GM18868 (cell line): ENCODE data around the gene RHBDD3.
"Not testable (repeated sequence)": the region's sequence is repeated elsewhere in the genome, so short reads cannot be mapped to it uniquely, and the experiment has no call there.

Source experiments
- ATAC-seq: cut with Tn5 transposase; IDR thresholded peaks from one replicate; pipeline ENCODE4 v1.9.1; 2021; ENCODE audit warnings: mild to moderate bottlenecking, moderate library complexity; ENCODE audit not compliant: unreplicated experiment

RHBDD3 gene

DNA sequence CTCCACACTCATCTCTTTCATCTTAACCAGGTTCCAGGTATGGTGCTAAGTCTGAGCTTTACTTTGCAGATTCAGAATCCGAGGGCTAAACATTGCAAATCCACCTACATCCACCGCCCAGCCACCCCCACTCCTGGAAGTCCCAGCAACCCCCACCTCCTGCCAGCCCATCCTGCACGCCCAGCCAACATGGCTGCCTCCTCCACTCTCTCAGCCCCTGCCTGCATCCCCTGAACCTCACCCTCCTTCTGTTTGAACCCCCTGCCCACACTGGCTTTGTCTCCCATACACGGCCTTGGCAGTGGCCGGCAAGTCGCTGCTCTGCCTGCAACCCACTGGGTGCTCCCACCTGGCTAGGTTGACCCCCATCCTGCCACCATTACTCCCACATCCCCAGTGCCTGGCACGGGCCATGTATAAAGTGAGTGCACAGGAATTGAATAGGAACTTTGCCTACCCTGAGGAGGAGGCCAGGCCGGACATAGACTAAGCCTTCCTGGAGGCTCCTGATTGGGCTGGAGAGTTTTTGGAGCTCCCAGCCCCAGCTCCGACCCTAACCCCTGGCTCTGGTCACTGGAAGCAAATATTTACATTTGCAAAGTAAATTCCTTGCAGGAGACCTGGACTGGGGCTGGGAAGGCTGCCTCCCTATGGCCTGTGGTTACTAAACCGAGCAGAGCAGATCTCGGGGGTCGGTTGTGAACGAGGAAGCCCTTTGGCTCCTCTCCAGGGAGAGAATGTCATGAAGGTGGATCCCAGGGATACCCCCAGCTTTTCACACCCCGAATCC is 47.7 kb downstream of the RHBDD3 start:
- no peak for ATAC-seq

DNA sequence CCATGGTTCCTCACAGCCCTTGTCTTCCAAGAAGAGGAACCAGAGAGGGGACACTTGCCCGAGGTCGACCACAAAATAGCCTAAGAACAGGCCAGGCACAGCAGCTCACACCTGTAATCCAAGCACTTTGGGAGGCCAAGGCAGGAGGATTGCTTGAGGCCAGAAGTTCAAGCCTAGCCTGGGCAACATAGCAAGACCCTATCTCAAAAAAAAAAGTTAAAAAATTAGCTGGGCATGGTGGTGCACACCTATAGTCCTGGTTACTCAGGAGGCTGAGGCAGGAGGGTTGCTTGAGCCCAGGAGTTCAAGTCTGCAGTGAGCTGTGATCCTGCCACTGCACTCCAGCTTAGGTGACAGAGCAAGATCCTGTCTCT is 48.4 kb downstream of the RHBDD3 start:
- ATAC-seq, result not testable (repeated sequence)

DNA sequence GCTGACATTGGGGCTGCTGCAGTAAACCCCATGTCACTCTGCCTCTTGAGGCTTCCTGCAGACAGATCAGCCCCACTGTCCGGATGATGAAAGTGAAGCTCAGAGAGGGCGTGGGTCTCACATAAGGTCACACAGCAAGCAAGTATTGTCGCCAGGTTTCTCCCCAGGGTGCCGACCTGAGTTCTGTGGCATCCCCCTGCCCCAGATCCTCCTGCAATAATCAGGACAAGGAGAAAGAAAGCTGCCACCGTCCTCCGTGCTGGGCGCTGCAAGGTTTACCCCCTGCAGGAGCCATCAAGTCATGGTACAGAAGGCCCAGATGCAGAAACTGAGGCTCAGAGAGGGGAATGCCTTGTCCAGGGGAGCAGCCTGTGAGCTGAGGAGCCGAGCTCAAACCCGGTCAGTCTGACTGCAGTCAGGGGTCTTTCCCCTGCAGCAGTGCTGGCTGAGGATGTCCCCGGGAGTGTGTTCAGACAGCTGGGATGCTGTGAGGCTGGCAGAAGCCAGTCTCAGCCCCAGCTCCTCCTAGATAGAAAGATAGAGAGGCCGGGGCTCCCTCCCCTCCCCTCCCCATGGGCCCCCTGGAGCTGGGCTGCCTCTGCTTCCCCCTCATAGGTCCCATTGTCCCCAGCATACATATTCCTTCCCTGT is 48.9 kb downstream of the RHBDD3 start:
- ATAC-seq, result no peak

DNA sequence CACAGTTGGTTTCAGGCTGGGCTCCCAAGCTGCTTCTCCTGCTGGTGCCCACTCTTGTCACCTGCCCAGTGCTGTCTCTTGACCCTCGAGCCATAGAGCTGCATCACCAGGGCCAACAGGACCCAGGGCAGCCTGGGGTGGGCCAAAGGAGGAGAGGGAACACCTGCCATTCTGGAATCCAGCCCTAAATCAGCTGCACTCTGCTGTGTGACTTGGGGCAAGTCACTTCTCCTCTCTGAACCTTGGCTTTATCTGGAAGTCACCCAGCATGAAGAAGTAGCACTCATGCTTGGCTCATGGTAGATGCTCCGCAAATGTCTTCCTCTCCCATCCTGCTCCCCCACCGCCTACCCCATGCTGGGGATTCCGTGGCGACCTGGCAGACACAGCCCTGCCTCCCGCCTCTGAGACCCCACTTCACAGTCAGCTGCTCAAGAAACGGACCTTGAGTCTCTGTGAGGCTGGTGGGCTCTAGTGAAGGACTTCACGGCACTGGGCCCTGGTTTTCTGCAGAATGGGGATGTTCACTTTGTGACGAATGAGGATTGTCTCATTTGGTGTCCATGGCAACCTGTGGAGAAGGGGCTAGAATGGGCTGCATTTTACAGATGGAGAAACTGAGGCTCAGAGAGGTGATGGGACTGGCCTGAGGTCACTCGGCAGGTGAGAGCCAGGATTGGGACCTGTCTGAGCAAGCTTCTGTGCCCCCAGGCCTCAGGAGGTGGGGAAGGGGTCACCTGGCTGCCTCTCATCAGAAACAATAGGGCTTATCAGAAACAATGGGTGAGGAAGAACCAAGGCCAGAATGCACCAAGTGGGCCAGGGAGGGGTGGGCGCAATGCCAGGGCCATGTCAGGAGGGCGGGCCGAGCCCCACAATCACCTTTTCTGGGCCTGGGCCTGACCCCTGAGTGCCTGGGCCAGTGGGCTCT is 49.7 kb downstream of the RHBDD3 start:
- ATAC-seq, result no peak

DNA sequence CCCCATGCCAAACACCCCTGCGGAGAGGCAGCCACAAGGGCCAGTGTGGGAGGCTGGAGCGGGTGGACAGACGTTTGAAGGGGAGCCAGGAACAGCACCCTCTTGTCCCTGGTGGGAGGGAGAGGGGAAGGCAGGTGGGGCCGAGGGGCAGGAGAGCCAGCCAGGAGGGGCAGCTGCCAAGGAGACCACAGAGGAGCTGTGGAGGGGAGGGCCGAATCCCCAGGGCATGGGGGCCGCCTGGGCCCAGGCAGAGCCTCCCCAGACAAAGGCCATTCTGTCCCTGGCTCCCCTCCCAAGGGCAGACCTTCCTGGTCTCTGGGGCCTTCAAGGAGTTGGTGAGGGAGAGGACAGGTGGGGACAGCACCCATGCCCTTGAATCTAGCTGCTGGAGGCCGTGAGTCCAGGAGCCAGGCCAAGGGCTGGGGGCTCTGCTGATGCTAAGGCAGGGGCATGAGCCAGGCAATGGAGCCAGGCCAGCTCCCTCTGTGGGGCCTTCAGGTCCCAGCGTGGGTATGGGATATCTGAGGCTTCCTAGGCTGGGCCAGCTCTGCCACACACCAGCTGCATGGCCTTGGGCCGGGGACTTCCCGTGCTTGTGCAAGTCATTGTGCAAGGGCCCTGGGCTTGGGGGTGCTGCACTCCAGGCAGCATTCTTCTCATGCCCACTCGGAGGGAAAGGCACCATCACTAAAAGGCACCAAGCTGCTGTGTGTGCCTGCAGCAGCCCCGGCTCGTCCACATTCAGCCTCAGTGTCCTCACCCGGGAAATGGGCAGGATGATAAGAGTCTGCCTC is 50.7 kb downstream of the RHBDD3 start:
- no peak for ATAC-seq

DNA sequence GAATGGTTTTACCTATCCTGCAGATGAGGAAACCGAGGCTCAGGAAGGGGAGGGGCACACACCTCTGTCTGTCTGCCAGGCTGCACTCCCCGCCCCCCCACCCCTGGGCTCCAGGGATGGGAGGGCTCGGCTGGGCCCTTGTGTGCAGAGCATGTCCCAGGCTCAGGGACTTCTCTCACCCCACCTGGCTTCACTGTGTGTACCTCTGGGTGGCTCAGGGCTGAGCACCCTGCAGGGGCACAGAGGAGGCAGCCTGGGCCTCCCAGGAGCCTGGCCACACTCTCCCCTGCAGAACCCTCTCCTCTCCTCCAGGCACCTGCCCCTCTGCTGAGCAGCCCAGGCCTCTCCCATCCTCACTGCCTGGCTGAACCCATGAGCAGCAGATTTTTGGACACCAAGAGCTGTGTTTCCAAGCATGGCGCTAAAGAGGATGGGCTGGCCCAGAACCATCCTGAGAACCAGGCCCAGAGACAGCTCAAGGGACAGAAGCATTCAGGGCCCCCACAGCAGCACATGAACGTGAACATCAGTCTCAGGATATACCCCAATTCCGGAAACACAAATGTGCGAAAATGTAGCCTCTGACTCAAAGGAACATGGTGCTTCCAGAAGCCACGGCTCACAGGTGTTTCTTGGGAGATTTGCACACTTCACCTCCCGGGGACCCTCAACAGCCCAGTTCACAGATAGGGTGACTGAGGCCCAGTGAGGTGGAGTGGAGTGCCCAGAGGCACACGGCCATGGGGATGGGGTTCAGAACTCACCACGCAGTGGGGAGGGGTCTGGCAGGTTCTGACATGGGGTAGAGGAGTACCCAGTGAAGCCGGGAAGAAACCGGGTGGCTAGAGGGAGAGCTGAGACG is 51.5 kb downstream of the RHBDD3 start:
- ATAC-seq, result no peak

DNA sequence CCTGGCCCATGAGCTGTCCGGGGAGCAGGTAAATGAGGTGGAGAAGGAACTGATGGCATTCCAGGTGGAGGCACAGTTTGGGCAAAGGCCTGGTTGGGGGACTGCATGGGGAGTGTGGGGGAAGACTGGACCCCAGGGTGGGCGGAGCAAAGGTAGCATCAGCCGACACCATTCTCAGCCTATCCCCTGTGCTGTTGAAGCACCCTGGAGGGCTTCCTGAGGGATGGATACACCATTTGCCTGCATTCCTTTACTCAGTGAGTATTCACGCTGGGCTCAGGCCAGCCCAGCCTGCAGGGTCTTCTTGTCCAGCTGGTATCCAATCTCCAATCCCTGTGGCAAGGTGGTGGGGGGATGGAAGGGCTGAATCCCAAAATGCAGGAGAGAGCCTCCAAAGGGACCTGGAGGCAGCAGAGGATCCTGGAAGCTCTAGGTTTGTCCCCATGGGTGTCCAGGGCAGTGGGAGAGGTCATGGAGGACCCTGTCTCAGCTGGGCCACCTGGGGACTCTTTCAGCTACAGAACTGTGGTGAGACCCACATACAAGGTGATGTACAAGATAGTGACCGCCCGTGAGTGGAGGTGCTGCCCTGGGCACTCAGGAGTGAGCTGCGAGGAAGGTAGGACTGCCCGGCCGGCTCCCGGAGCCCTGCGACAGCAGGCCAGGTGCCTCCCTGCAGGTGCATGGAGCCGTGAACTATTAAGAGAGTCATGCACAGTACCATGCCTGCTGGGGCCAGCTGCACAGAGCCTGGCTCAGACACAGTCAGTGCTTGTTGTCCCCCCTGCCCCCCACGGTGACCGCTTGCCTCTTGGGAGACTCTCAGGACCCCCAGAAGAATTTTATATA is 52.5 kb downstream of the RHBDD3 start:
- no peak for ATAC-seq

DNA sequence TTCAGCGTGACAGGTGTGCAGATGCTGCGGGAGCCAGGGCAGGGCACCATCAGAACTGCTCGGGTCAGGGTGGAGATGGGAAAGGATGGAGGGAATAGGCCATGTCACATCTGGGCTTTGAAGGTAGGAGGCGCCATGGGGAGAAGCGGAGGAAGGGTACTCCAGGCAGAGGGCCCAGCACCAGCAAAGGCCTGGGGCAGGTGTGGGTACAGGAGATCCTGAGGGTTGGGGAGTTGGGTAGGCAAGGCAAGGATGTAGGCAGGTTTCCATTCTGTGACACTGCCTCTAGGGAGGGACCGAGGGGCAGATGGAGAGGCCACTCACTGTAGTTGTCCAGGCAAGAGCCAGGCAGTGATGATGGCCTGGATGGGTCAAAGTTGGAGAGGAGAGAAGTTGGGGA is 53.5 kb downstream of the RHBDD3 start:
- ATAC-seq, result no peak

DNA sequence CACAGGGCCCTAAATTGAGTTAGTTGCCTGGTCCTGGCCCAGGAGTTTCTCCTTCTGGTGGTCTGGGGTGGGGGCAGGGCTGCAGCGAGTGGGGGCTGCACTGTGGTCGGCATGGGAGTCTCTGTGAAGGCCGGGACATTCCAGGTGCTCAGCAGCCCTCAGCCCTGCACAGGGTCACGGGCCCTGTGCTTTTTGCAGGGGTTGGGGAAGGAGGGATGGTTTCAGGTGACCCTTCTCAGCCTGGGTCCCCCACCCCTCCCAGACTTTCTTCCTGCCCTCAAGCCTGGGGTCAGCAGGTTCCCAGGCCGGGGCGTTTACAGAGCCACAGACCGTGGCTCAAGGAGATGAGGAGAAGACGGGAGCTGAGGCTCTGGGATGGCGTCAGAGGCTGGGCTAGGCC is 54.3 kb downstream of the RHBDD3 start:
- ATAC-seq, result no peak

DNA sequence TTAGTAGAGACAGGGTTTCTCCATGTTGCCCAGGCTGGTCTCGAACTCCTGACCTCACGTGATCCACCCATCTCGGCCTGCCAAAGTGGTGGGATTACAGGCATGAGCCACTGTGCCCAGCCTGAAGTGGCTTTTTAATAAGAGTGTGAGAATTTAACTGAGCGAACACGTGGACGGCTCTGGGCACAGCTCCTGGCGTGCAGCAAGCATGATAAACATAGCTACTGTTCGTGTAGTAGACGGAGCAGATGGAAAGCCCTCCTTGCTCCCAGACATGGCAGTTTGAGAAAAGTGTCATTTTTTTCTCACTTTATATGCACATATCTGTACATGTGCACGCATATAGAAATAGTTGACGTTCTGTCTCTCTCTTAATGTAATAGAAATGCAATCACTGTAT is 55.0 kb downstream of the RHBDD3 start:
- ATAC-seq, result no peak

DNA sequence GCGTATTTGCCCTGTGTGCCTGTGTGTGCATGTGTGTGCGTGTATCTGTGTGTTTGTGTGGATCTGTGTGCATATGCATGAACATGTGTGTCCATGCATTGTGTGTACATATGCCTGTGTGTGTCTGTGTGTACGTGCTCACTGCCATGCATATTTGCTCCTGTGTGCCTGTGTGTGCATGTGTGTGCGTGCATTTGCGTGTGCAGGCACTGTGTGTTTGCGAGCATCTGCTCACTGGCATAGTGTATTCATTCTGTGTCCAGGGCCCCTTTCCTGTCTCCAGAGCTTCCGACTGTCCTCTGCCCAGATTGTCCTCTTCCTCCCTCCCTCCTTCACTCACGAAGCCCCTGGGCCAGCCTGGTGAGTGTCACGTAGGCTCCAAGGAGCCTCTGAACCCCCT is 56.3 kb downstream of the RHBDD3 start:
- no peak for ATAC-seq

DNA sequence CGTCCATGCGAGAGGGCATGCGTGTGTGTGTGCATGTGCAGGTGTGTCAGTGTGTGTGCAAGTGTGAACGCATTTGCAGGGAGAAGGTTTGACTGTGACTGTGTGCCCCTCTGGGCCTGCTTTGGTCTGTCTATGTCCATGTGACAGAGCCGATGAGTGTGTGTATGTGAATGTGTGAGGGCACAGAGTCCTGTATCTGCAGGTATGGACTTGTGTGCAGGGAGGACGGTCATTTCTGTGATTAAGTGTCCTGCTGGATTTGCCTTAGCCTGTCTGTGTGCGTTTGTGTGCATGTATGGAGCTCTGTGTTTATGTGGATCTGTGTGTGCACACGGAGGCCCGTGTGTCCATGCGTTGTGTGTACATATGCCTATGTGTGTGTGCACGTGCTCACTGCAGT is 56.7 kb downstream of the RHBDD3 start:
- no peak for ATAC-seq
